ENCODE results near the gene DBT. TPM values are rescaled to one million over a fixed set of nuclear protein-coding genes. Genes with fewer than 3 reads are reported as not detected.

The DBT gene
- total and polyA plus RNA-seq, 2 of the 13 experiments (the other 11 are each of a cell fraction or from before 2014, with no cell fraction given) = 3.3 to 10.2 TPM

- TF ChIP-seq JUND (CRISPR knock-in tag; IDR thresholded peaks at IDR 0.05) (peak; percentile 47; the same call in 1 of the 2 replicates), SP2 (CRISPR knock-in tag; IDR thresholded peaks at IDR 0.05) (no peak)
These were observed 29.8 kb downstream of the DBT start (continued) for GRCh38 chr1:100219883-100220282.

DNA sequence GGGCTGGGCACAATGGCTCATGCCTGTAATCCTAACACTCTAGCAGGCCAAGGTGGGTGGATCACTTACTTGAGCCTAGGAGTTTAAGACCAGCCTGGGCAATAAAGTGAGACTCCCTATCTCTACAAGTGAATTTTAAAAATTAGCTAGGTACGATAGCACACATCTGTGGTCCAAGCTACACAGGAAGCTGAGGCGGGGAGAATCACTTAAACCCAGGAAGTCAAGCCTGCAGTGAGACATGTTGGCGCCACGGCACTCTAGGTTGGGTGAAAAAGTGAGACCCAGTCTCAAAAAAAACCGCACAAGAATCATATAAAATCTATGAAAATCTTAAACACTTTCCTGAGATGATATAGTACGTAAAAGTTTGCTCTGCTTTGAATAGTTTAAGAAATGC lies 30.2 kb downstream of the DBT start:
- no TSS peak for BruUV-seq (replicated peaks)
- ChIA-PET CTCF (ENCODE audit: low intra/inter-chr PET ratio, low total read pairs) (no interaction called here), POLR2A (no interaction called here)
- in situ Hi-C loops (cut with HindIII; ENCODE audit: extremely low pct_ligation_motif_present, low pct_unique_long_range_greater_than_20kb) (no loop called here), intact Hi-C loops (cut with micrococcal nuclease; ENCODE audit: unreplicated experiment) (no loop called here)
- Histone ChIP-seq H2AFZ (ENCODE audit: low read length) (no peak overlapping the region), H3K27me3 (ENCODE audit: control insufficient read depth in 1 of 2, insufficient read depth in 2 of 2, low read length in 2 of 2) (no peaks in the 10 kb centered on the region), H3K27ac (ENCODE audit: extremely low read length, insufficient read depth, low read length) (no peak overlapping the region), H3K4me2 (ENCODE audit: low read depth, low read length) (no peak overlapping the region), H3K4me3 (replicated peaks in 1 of 3; ENCODE audit: insufficient read depth in 1 of 3, low read depth in 2 of 3, low read length in 3 of 3) (no peak overlapping the region), H3K9ac (ENCODE audit: insufficient read depth, low read depth, low read length) (no peak overlapping the region), H4K20me1 (ENCODE audit: insufficient read depth, low read length) (no peaks in the 10 kb centered on the region), H3K4me1 (ENCODE audit: insufficient read depth, low read length) (no peaks in the 10 kb centered on the region), H3K9me3 (ENCODE audit: low read length) (no peaks in the 10 kb centered on the region), H3K79me2 (ENCODE audit: insufficient read depth, low read length) (no peaks in the 10 kb centered on the region), H3K36me3 (replicated peaks in 1 of 2; ENCODE audit: control insufficient read depth in 1 of 2, insufficient read depth in 2 of 2, low read length in 2 of 2) (peaks cover 0 to 25% of the 10 kb centered on the region in 2 experiments; a peak in 2 of 5 replicates)
- no peak for FAIRE-seq
- ATAC-seq = no peak
- no peak for DNase-seq (ENCODE audit: low spot score)
- TF ChIP-seq, protein P1, sequence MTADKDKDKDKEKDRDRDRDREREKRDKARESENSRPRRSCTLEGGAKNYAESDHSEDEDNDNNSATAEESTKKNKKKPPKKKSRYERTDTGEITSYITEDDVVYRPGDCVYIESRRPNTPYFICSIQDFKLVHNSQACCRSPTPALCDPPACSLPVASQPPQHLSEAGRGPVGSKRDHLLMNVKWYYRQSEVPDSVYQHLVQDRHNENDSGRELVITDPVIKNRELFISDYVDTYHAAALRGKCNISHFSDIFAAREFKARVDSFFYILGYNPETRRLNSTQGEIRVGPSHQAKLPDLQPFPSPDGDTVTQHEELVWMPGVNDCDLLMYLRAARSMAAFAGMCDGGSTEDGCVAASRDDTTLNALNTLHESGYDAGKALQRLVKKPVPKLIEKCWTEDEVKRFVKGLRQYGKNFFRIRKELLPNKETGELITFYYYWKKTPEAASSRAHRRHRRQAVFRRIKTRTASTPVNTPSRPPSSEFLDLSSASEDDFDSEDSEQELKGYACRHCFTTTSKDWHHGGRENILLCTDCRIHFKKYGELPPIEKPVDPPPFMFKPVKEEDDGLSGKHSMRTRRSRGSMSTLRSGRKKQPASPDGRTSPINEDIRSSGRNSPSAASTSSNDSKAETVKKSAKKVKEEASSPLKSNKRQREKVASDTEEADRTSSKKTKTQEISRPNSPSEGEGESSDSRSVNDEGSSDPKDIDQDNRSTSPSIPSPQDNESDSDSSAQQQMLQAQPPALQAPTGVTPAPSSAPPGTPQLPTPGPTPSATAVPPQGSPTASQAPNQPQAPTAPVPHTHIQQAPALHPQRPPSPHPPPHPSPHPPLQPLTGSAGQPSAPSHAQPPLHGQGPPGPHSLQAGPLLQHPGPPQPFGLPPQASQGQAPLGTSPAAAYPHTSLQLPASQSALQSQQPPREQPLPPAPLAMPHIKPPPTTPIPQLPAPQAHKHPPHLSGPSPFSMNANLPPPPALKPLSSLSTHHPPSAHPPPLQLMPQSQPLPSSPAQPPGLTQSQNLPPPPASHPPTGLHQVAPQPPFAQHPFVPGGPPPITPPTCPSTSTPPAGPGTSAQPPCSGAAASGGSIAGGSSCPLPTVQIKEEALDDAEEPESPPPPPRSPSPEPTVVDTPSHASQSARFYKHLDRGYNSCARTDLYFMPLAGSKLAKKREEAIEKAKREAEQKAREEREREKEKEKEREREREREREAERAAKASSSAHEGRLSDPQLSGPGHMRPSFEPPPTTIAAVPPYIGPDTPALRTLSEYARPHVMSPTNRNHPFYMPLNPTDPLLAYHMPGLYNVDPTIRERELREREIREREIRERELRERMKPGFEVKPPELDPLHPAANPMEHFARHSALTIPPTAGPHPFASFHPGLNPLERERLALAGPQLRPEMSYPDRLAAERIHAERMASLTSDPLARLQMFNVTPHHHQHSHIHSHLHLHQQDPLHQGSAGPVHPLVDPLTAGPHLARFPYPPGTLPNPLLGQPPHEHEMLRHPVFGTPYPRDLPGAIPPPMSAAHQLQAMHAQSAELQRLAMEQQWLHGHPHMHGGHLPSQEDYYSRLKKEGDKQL (CRISPR knock-in tag; IDR thresholded peaks at IDR 0.05; ENCODE audit: low read depth) = no peak
- TF ChIP-seq MBD4 (IDR thresholded peaks at IDR 0.05; ENCODE audit: borderline replicate concordance, low read length) (no peak), ZNF543 (CRISPR knock-in tag; IDR thresholded peaks at IDR 0.05) (no peak), DPF2 (CRISPR knock-in tag; IDR thresholded peaks at IDR 0.05; ENCODE audit: borderline replicate concordance, low read depth) (no peak), TIGD3 (CRISPR knock-in tag; IDR thresholded peaks at IDR 0.05; ENCODE audit: borderline replicate concordance) (no peak), ZBTB7A (CRISPR knock-in tag; IDR thresholded peaks at IDR 0.05) (no peak), ZNF180 (CRISPR knock-in tag; IDR thresholded peaks at IDR 0.05; ENCODE audit: borderline replicate concordance, low read depth) (no peak), ZBTB20 (CRISPR knock-in tag; IDR thresholded peaks at IDR 0.05; ENCODE audit: borderline replicate concordance, low read depth) (no peak), ZMYM4 (CRISPR knock-in tag; IDR thresholded peaks at IDR 0.05) (no peak), ZNF850 (CRISPR knock-in tag; conservative IDR thresholded peaks at IDR 0.05) (no peak), ETV6 (CRISPR knock-in tag; conservative IDR thresholded peaks at IDR 0.05) (no peak), RORA (CRISPR knock-in tag; IDR thresholded peaks at IDR 0.05) (no peak), CBX5 (CRISPR knock-in tag; IDR thresholded peaks at IDR 0.05; ENCODE audit: borderline replicate concordance) (no peak)
- WGBS (ENCODE audit: low lambda C conversion rate) = 97% methylated on average over 5 of the region's 6 CpGs
